ENCODE data around the gene ITIH4. TPM values are rescaled to one million over a fixed set of nuclear protein-coding genes. Genes with fewer than 3 reads are reported as not detected.
A peak's percentile ranks its signal among the peaks of the same experiment; 100 is the strongest.

The ITIH4 gene
- total and polyA plus RNA-seq, 10 of the 15 experiments (the other 5 are each of a cell fraction or from before 2014, with no cell fraction given): 0.64 to 4.1 (median 1.3) TPM

DNA sequence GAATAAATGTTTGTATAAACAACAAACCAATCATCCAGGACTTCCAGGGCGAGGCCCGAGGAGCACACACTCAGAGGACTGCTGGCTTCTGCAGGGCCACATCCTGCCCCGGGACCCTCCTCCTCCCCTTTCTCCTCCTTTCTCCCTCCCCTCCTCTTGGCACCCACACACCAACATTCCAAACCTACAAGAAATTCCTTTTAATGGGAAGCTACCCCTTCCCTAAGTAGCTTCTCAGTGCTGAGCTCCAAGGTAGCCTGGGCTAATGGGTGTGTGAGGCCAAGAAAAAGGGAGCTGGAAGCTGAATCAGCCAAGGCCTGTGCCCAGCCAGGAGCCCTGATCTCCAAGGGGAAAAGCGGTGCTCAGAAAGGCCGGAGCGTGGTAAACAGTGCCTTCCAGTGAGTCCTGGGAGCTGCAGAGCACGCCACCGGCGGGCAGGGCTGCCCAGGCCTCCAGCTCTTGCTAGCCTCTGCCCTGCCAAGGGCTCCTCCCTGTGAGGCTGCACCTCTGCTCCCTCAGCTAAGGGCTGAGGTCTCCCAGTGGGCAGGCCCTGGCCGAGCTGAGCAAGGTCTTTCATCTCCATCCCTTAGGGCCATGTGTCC lies 32.0 kb downstream of the ITIH4 start:
- 22% methylated on average over 10 of the region's 10 CpGs for WGBS (ENCODE audit: insufficient coverage, insufficient replicate concordance, low lambda C conversion rate, missing lambda C conversion rate)
- intact Hi-C loops (cut with micrococcal nuclease; ENCODE audit: unreplicated experiment) (no loop called here), in situ Hi-C loops (cut with MboI) (no loop called here)
- CTCF ChIA-PET: interaction anchor here (0.7 to 1.9 kb wide), 12 partner anchors 9 to 144 kb away, joined by 3 to 13 read pairs (median 4); no protein-coding TSS in a partner anchor
- Histone ChIP-seq H3K36me3 (ENCODE audit: control insufficient read depth in 2 of 2, insufficient read depth in 2 of 2, low read length in 1 of 2) (no peaks in the 10 kb centered on the region), H3K27me3 (replicated peaks in 1 of 2; ENCODE audit: control insufficient read depth in 2 of 2, insufficient read depth in 2 of 2, low read length in 1 of 2) (no peaks in the 10 kb centered on the region), H3K4me3 (no peak overlapping the region), H3K4me1 (ENCODE audit: control insufficient read depth, insufficient read depth, low read length) (no peaks in the 10 kb centered on the region), H2AFZ (ENCODE audit: control insufficient read depth, low read depth, low read length) (no peak overlapping the region), H3K27ac (ENCODE audit: control insufficient read depth, insufficient read depth) (no peak overlapping the region), H3K4me2 (ENCODE audit: control insufficient read depth, insufficient read depth) (no peak overlapping the region), H4K20me1 (ENCODE audit: control insufficient read depth, insufficient read depth) (no peaks in the 10 kb centered on the region), H3K9ac (ENCODE audit: control insufficient read depth, insufficient read depth, low read length) (no peak overlapping the region), H3K79me2 (ENCODE audit: control insufficient read depth, insufficient read depth, low read length) (no peaks in the 10 kb centered on the region), H3K9me3 (replicated peaks; ENCODE audit: control insufficient read depth, insufficient read depth, low read length) (no peaks in the 10 kb centered on the region)
- ATAC-seq: peak; percentile 26
- SMC1A ChIA-PET (ENCODE audit: uncharacterized antibody, unreplicated experiment): interaction anchor here (0.7 to 1.0 kb wide), 5 partner anchors 27 to 438 kb away, joined by 3 read pairs; no protein-coding TSS in a partner anchor
- no peak for FAIRE-seq
- no peak for DNase-seq (ENCODE audit: low read depth, low spot score)
- no TSS peak for BruUV-seq (replicated peaks)
- TF ChIP-seq, protein P1, sequence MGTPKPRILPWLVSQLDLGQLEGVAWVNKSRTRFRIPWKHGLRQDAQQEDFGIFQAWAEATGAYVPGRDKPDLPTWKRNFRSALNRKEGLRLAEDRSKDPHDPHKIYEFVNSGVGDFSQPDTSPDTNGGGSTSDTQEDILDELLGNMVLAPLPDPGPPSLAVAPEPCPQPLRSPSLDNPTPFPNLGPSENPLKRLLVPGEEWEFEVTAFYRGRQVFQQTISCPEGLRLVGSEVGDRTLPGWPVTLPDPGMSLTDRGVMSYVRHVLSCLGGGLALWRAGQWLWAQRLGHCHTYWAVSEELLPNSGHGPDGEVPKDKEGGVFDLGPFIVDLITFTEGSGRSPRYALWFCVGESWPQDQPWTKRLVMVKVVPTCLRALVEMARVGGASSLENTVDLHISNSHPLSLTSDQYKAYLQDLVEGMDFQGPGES (IDR thresholded peaks at IDR 0.05): no peak
- TF ChIP-seq ESRRA (IDR thresholded peaks at IDR 0.05; ENCODE audit: low read length): no peak
- TF ChIP-seq YBX1 (IDR thresholded peaks at IDR 0.05): no peak
- TF ChIP-seq, protein P2, sequence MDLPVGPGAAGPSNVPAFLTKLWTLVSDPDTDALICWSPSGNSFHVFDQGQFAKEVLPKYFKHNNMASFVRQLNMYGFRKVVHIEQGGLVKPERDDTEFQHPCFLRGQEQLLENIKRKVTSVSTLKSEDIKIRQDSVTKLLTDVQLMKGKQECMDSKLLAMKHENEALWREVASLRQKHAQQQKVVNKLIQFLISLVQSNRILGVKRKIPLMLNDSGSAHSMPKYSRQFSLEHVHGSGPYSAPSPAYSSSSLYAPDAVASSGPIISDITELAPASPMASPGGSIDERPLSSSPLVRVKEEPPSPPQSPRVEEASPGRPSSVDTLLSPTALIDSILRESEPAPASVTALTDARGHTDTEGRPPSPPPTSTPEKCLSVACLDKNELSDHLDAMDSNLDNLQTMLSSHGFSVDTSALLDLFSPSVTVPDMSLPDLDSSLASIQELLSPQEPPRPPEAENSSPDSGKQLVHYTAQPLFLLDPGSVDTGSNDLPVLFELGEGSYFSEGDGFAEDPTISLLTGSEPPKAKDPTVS (IDR thresholded peaks at IDR 0.05; ENCODE audit: low read depth, low read length): no peak
- TF ChIP-seq LARP7 (IDR thresholded peaks at IDR 0.05): no peak
- TF ChIP-seq EED (IDR thresholded peaks at IDR 0.05; ENCODE audit: low read depth): no peak
- no peak for TF ChIP-seq MXI1 (IDR thresholded peaks at IDR 0.05; ENCODE audit: low read depth, low read length)
- no peak for TF ChIP-seq NFYB (IDR thresholded peaks at IDR 0.05; ENCODE audit: insufficient read depth, low read depth, low read length)
- TF ChIP-seq RB1 (IDR thresholded peaks at IDR 0.05; ENCODE audit: borderline replicate concordance): no peak
- TF ChIP-seq ZNF274 (IDR thresholded peaks at IDR 0.05; ENCODE audit: insufficient read depth, insufficient read length): no peak
- no peak for TF ChIP-seq RFX5 (IDR thresholded peaks at IDR 0.05; ENCODE audit: low read depth, low read length)
- TF ChIP-seq, protein P3, sequence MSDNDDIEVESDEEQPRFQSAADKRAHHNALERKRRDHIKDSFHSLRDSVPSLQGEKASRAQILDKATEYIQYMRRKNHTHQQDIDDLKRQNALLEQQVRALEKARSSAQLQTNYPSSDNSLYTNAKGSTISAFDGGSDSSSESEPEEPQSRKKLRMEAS (IDR thresholded peaks at IDR 0.05; ENCODE audit: low read depth, low read length): no peak
- TF ChIP-seq SMAD5 (IDR thresholded peaks at IDR 0.05; ENCODE audit: low read depth): no peak
- POLR2A ChIA-PET: interaction anchor here (0.6 kb wide), 1 partner anchor 239 kb away, joined by 3 read pairs; no protein-coding TSS in a partner anchor
- RAD21 ChIA-PET (ENCODE audit: unreplicated experiment): no interaction called here

Data from GM12878 (cell line).